Gastroesophageal sphincter (tissue), 4 donors: ENCODE data around the gene GJB3. TPM values are rescaled to one million over a fixed set of nuclear protein-coding genes. Genes with fewer than 3 reads are reported as not detected.

Experiments
- ATAC-seq: fragments of 150-250 bp; one replicate; pipeline ENCODE4 v1.9.1; 2016; ENCODE audit warnings: mild to moderate bottlenecking, moderate library complexity
- H3K27ac ChIP-seq, 4 donors: fragments of 200-600 bp; sonication (generic) in 3 of 4; 1 replicate in 3 of 4; 2 replicates in 1 of 4; pipeline ENCODE4 v1.5.1; 2016 to 2019
- H3K27me3 ChIP-seq: fragments of 200-600 bp; sonication (generic); one replicate; pipeline ENCODE4 v1.5.1; 2019
- H3K36me3 ChIP-seq, 2 donors: fragments of 200-600 bp; sonication (generic); one replicate each; pipeline ENCODE4 v1.5.1; 2019; ENCODE audit warnings: control low read depth in 1 of 2
- H3K4me1 ChIP-seq, 3 donors: fragments of 200-600 bp; sonication (generic); 1 replicate in 2 of 3; 2 replicates in 1 of 3; pipeline ENCODE4 v1.5.1; 2016 to 2019; ENCODE audit warnings: control low read depth in 2 of 3
- H3K4me3 ChIP-seq, 2 donors: fragments of 200-600 bp; sonication (generic); one replicate each; pipeline ENCODE4 v1.5.1; 2019; ENCODE audit warnings: mild to moderate bottlenecking in 1 of 2, moderate library complexity in 1 of 2
- H3K9me3 ChIP-seq, 3 donors: fragments of 200-600 bp; sonication (generic); one replicate each; pipeline ENCODE4 v1.5.1; 2017 to 2019; ENCODE audit warnings: control low read depth in 2 of 3
- EP300 ChIP-seq: sonication (generic); formaldehyde crosslinking; IDR thresholded peaks from one replicate; pipeline ENCODE4 v1.6.1; 2017; ENCODE audit warnings: antibody characterized with exemption, mild to moderate bottlenecking
- POLR2A ChIP-seq, 2 donors: fragments of 450-650 bp; IDR thresholded peaks; one replicate each; pipeline ENCODE4 v1.6.1; 2017; ENCODE audit warnings: antibody characterized with exemption in 2 of 2, mild to moderate bottlenecking in 2 of 2, moderate library complexity in 1 of 2
- POLR2AphosphoS5 ChIP-seq: sonication (generic); formaldehyde crosslinking; IDR thresholded peaks from one replicate; pipeline ENCODE4 v1.6.1; 2017; ENCODE audit warnings: antibody characterized with exemption
- WGBS, 2 donors: methylation state at CpG; one replicate each; pipeline ENCODE4 v1.1.5; 2018; ENCODE audit warnings: low coverage in 1 of 2; 5-methylcytosine and 5-hydroxymethylcytosine counted together
- total RNA-seq, 4 donors: library from RNA; depleted of rRNA; stranded (reverse); fragments of >200 nt; gene quantifications; one replicate each; pipeline ENCODE4 v1.1.0, GENCODE V29; 2016
- TF ChIP-seq, protein P1 (sequence below), 4 experiments: fragments of 200-600 bp in 2 of 4; fragments of 450-650 bp in 2 of 4; sonication (generic) in 1 of 4; IDR thresholded peaks; one replicate each; pipeline ENCODE4 v1.5.1; 2017 to 2019; ENCODE audit warnings: antibody characterized with exemption in 4 of 4, mild to moderate bottlenecking in 2 of 4, moderate library complexity in 2 of 4

GJB3 gene
- total RNA-seq, 4 donors from 2014 or later = 1.1 to 6.4 TPM; not detected in 2

DNA sequence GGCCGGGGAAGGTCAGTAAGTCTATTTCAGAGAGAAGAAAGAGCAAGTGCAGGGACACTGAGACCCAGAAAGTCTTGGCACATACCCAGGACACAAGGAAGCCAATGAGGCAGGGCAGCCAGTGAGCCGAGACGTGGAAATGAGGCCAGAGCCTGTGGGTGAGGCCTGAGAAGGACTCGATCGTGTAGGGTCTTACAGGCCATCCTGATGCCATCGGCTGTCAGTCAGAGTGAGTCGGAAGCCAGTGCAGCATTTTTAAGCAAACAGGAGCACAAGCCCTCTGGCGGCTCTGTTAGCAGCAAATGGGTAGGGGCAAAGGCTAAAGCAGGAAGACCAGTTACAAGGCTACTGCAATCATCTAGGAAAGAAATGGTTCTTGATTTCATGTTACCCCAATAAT, 6.1 kb upstream of the GJB3 start:
- TF ChIP-seq POLR2AphosphoS5 (no peak), EP300 (no peak), POLR2A (IDR thresholded peaks at IDR 0.05) (no peak)
- TF ChIP-seq, protein P1, sequence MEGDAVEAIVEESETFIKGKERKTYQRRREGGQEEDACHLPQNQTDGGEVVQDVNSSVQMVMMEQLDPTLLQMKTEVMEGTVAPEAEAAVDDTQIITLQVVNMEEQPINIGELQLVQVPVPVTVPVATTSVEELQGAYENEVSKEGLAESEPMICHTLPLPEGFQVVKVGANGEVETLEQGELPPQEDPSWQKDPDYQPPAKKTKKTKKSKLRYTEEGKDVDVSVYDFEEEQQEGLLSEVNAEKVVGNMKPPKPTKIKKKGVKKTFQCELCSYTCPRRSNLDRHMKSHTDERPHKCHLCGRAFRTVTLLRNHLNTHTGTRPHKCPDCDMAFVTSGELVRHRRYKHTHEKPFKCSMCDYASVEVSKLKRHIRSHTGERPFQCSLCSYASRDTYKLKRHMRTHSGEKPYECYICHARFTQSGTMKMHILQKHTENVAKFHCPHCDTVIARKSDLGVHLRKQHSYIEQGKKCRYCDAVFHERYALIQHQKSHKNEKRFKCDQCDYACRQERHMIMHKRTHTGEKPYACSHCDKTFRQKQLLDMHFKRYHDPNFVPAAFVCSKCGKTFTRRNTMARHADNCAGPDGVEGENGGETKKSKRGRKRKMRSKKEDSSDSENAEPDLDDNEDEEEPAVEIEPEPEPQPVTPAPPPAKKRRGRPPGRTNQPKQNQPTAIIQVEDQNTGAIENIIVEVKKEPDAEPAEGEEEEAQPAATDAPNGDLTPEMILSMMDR (IDR thresholded peaks at IDR 0.05) = no peak
- no peaks in the 10 kb centered on the region for H3K4me1 ChIP-seq
- no peaks in the 10 kb centered on the region for H3K36me3 ChIP-seq
- no peak overlapping the region for H3K4me3 ChIP-seq
- H3K27me3 ChIP-seq = peaks cover 77% of the 10 kb centered on the region
- ATAC-seq = no peak
- no peaks in the 10 kb centered on the region for H3K9me3 ChIP-seq
- H3K27ac ChIP-seq = no peak overlapping the region
- WGBS, 2 donors = 34 to 51% methylated on average over 2 to 8 of the region's 8 CpGs

DNA sequence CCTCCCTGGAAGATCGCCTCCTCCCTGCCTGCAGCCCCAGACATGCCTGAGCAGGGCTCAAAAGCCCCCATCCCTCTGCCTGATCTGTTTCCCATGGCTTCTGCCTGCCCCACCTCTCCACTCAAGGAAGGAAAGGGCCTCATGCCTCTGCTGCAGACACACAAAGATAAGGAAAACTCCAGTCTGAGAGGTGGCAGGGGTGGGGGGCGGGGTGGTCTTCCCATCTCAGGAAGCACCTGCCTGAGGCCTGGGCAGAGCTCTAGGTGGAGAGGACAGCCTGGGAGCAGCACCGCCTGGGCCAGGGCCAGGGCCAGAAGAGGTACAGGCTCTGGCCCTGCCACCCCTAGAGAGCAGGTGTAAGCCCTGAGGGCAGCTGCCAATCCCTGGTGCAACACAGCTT, 4.1 kb upstream of the GJB3 start:
- Histone ChIP-seq H3K4me3 (no peak overlapping the region), H3K9me3 (no peaks in the 10 kb centered on the region), H3K27me3 (peaks cover 88% of the 10 kb centered on the region), H3K36me3 (no peaks in the 10 kb centered on the region), H3K4me1 (peaks cover 0 to 15% (median 8%) of the 10 kb centered on the region in 3 donors), H3K27ac (no peak overlapping the region)
- no peak for ATAC-seq
- no peak for TF ChIP-seq POLR2AphosphoS5
- TF ChIP-seq, protein P1 (IDR thresholded peaks at IDR 0.05) = no peak
- no peak for TF ChIP-seq EP300
- TF ChIP-seq POLR2A (IDR thresholded peaks at IDR 0.05) = no peak
- WGBS, 2 donors = no CpG with 5 or more reads among the region's 3 CpGs

DNA sequence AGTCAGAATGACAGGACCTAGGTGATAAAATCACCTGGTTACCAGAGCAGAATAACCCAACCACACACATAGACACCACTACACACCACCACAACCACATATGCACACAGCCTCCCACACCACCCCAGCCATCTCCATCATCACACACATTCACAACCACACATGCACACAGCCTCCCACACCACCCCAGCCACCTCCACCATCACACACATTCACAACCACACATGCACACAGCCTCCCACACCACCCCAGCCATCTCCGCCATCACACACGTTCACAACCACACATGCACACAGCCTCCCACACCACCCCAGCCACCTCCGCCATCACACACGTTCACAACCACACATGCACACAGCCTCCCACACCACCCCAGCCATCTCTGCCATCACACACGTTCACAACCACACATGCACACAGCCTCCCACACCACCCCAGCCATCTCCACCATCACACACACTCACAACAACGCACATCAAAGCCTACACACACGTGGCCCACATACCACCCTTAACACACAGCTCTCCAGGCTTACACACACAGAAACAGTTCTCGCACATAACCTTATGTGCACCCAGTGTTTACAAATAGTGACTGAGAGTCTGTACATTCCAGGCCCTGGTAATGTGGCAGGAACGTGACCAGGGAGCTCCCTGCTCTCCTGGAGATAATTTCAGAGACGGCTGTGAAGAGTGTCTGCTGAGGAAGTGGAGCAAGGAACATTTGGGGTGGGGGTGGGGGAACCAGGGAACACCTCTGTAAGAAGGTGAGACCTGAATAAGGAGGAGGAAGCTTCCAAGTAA, 3.3 kb upstream of the GJB3 start:
- Histone ChIP-seq H3K36me3 (no peaks in the 10 kb centered on the region), H3K4me1 (peaks cover 0 to 16% (median 8%) of the 10 kb centered on the region in 3 donors), H3K9me3 (no peaks in the 10 kb centered on the region), H3K27ac (no peak overlapping the region), H3K4me3 (no peak overlapping the region), H3K27me3 (peaks cover 90% of the 10 kb centered on the region)
- 36 to 59% methylated on average over 8 to 10 of the region's 10 CpGs for WGBS, 2 donors
- no peak for ATAC-seq
- TF ChIP-seq, protein P1 (IDR thresholded peaks at IDR 0.05) = no peak
- no peak for TF ChIP-seq EP300
- TF ChIP-seq POLR2AphosphoS5 = no peak
- no peak for TF ChIP-seq POLR2A (IDR thresholded peaks at IDR 0.05)

DNA sequence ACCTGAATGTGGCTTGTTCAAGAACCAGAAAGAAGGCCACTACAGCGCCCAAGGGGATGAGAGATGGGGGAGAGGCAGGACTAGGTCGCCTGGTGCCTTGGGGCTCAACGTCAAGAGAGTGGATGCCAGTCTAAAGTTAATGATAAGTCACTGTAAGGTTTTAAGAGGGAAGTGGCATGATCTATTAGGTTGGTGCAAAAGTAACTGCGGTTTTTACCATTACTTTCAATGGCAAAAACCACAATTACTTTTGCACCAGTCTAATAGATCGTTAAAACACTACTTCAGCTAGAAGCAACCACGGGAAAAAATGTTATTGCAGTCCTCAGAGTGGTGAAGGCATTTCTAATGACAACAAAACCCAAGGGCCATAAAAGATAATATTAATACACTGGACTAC, 2.6 kb upstream of the GJB3 start:
- H3K4me1 ChIP-seq = peaks cover 0 to 16% (median 8%) of the 10 kb centered on the region in 3 donors
- no peak overlapping the region for H3K4me3 ChIP-seq
- no peaks in the 10 kb centered on the region for H3K36me3 ChIP-seq
- no peaks in the 10 kb centered on the region for H3K9me3 ChIP-seq
- TF ChIP-seq POLR2A (IDR thresholded peaks at IDR 0.05) (no peak), EP300 (no peak), POLR2AphosphoS5 (no peak)
- TF ChIP-seq, protein P1 (IDR thresholded peaks at IDR 0.05) = no peak
- ATAC-seq = no peak
- no peak overlapping the region for H3K27ac ChIP-seq
- WGBS, 2 donors = 67 to 90% methylated on average over 2 to 6 of the region's 6 CpGs
- peaks cover 90% of the 10 kb centered on the region for H3K27me3 ChIP-seq

- H3K36me3 ChIP-seq = no peaks in the 10 kb centered on the region
- H3K27ac ChIP-seq = no peak overlapping the region
- 78 to 82% methylated on average over 5 of the region's 5 CpGs for WGBS, 2 donors
- peaks cover 0 to 16% (median 8%) of the 10 kb centered on the region in 3 donors for H3K4me1 ChIP-seq
- no peaks in the 10 kb centered on the region for H3K9me3 ChIP-seq
- peaks cover 93% of the 10 kb centered on the region for H3K27me3 ChIP-seq
- TF ChIP-seq EP300 (no peak), POLR2AphosphoS5 (no peak), POLR2A (IDR thresholded peaks at IDR 0.05) (no peak)
- TF ChIP-seq, protein P1 (IDR thresholded peaks at IDR 0.05) = no peak
- ATAC-seq = no peak
- no peak overlapping the region for H3K4me3 ChIP-seq
These were observed 2.0 kb upstream of the GJB3 start for GRCh38 chr1:34779005-34779404.
